Measurements from ENCODE around the gene TAF1B.

DNA sequence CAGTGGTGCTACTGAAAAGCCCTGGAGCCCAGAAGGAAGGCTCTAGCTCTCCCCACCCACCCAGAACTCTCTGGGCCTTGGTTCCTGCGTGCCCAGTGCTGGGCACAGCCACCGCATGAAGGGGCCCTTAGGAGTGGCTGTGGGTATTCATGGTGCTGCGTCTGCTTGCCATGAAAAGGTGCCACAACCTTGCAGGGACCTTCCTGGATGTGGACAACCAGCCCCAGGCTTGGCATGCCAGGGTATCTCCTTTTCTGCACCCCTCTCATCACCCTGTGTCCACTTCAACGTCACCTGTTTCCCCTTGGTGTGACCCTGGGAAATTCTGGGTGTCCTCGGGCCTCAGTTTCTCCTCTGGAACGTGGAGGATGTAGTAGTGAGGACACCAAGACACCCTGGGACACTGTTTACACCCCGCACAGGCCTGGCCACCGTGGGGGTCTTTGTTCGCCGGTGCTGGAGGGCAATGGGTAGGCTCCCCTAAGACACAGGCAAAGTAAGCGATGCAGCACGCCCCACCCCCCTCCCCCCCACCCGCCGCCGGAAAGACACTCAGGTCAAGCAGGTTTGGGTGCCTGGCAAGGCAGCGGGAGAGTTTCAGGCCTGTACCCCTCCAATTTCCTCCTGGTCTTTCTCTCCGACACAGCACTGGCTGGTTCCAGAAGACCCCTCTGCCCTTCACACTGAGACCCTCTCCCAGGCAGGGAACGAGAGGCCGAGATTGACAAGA lies 34.8 kb upstream of the TAF1B start:
- TF ChIP-seq, protein P1, sequence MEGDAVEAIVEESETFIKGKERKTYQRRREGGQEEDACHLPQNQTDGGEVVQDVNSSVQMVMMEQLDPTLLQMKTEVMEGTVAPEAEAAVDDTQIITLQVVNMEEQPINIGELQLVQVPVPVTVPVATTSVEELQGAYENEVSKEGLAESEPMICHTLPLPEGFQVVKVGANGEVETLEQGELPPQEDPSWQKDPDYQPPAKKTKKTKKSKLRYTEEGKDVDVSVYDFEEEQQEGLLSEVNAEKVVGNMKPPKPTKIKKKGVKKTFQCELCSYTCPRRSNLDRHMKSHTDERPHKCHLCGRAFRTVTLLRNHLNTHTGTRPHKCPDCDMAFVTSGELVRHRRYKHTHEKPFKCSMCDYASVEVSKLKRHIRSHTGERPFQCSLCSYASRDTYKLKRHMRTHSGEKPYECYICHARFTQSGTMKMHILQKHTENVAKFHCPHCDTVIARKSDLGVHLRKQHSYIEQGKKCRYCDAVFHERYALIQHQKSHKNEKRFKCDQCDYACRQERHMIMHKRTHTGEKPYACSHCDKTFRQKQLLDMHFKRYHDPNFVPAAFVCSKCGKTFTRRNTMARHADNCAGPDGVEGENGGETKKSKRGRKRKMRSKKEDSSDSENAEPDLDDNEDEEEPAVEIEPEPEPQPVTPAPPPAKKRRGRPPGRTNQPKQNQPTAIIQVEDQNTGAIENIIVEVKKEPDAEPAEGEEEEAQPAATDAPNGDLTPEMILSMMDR (IDR thresholded peaks at IDR 0.05; ENCODE audit: poor library complexity): no peak
- no peak for TF ChIP-seq EZH2 (IDR thresholded peaks at IDR 0.05; ENCODE audit: borderline replicate concordance)
